NCI-H128 (cell line): Measurements from ENCODE around the gene TES.

Experiments used
- DNase-seq: peaks from one replicate; lab custom pipeline; 2025; ENCODE audit not compliant: unreplicated experiment; lab: John Stamatoyannopoulos, UW

Gene TES

DNA sequence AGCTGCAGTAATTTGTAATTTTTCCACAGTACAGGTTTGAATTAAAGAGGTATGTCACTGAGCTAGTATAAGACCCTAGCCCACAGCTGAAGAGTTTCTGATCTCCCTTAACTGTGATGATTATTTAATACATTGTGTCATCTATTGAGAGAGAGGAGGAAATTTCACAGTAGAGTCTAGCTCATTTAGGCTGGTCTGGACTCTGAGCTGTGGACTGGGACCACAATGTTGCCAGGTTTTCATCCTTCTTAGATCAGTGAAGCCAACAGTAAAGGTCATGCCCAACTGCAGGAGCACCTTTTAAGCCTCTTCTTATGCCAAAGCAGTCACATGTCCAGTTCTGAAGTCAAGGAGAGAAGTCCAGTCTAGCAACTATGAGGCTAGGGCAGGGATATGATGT is 8.9 kb downstream of the TES start:
- DNase-seq = no peak

DNA sequence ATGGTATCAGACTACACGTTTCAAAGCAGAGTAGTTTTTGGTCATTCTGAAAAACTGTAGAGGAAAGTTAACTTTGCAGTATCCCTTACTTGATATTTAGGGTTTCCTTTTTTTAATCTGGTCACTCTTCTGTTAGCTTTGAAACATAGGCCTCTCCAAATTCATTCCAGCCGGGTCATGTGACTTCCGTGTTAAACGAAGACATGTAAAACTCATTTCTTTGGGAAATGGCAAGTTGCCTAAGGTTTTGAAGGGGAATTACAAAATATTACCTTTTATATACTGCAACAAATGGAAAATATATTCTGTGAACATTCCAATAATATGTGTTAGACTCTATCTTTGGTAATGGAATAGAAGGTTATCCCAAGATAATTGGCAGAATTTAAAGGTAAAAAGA is 9.5 kb downstream of the TES start:
- no peak for DNase-seq

DNA sequence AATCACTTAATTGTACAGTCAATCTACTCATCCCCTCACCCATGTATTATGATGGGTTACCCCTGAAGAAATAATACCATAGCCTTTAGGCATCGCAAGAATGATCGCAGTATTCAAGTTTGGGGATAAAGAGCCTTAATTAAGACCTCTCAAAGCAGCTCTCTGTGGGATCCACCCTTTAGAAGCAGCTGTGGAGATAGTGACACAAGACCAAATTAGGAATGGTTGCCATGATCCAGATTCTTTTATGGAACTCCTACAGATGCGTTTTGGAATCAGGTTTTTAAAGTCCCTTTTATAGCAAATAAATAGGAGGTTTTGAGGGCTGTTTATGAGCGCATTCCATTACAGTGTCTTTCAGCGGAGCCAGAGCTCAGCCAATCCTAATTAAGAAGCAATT is 12.2 kb downstream of the TES start:
- no peak for DNase-seq

DNA sequence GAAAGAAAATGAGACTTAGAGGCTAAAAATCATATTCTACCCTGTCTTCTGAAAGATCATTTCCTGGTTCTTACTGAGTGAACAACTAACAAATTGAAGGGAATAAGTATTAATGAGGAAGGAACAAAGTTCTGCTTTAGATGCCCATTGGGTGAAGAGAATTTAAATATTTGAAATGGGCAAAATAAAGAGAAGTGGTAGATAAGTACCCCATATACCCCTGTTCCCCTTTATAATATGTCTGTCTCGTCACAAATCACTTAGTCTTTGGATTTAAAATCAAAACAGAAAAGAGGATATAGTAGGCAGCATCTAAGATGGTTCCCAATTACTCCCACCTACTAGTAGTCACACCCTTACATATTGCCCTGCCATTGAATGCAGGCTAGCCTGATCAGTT is 13.2 kb downstream of the TES start:
- no peak for DNase-seq

DNA sequence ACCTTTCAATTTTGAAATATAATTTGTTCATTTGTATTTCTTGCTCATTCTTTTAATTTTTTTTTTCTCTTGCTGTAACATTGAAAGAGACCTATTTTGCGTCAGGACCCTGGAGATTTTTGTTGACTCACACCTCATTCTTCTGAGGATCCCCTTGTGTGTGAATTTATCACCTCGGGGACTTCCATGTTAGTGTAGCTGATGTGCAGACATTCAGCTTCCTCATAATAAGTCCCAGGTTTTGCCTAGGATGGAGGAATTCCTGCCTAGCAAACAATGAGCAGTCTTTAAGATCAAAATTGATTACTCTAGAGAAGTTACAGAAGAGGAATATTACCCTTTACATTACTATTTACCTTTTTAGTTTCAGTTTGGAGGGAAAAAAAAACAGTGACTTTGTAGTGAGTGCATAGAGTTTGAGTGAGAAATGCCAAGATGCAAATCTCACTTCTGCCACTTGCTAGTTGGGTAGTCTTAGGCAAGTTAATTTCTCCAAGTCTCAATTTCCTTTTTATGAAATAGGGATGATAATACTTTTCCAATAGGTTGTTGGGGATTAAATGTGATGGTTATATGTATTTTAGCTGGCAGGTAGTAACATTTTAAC is 14.3 kb downstream of the TES start:
- DNase-seq = no peak

DNA sequence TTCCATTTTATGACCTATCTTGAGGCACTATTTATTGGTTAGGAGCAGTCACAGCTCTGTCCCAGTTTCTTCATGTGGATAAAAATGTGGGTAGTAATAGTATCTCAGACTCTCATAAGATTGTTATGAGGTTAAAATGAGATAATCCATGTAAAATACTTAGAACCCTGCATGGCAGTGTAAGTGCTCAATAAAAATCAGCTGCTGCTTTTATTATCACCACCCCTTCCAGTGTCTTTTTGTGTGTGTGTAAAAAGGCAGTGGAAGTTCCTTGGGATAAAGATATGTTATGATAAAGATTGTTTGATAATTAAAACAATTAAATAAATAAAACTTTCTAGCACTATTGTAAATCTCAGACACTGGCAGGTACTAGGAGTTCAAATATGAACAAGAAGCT is 15.5 kb downstream of the TES start:
- DNase-seq = no peak

DNA sequence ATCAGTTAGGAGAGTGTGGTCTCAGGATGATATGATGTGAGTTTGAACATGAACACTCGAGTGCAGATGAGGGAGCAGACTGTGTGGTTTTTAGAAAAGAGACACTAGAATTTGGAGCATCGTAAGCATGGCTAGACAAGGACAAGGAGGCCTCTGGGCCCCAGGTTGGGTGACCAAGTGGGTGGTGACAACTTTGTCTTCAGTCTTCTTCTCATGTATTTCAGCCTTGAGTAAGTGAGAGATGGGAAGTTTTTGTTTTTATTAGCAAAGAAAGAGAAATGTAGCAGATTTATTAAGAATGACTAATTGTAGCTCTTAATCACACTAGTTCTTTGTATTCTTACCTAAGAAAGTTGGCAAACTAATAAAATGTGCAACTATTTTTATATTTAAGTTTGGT is 16.3 kb downstream of the TES start:
- no peak for DNase-seq

DNA sequence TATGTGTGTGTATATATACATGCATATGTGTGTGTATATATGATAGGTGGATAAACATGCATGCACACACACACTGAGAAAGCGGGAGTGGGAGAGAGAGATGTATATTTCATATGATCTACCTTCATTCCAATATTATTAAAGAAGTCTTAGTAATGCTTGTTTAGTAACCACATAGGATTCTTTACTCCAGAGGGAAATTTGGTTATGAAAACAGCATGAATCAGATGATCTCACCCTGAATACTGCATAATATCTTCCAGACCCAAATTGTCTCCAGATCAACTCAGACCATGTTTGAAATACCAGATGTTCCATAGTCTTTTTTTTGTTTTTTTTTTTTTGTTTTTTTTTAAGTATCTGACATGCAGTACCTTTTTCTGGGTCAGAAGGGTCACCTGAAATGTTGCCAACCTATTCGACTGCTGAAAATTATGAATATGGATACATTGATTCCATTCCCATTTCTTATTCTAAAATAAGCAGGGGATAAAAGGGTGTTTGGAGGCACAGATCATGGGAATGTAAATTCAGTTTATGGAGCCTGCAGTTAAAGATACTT is 17.4 kb downstream of the TES start:
- DNase-seq = no peak

DNA sequence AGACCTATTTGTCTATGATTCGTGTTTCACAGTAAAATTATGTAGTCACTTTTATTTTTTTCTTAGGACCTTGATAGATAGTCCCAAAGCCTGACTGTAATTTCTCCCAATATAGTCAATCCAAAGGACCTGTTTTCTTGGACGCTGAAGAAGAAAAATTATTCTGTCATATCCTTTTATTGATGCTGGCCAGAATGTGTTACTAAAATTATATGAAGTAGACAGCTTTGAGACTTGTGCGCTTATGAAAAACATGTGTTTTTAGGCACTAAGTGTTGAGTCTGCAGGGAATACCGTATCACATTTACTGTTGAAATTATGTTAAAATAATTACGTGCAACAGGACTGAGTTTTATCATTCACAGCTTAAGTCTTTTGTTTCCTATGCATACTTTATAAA is 17.9 kb downstream of the TES start:
- no peak for DNase-seq

DNA sequence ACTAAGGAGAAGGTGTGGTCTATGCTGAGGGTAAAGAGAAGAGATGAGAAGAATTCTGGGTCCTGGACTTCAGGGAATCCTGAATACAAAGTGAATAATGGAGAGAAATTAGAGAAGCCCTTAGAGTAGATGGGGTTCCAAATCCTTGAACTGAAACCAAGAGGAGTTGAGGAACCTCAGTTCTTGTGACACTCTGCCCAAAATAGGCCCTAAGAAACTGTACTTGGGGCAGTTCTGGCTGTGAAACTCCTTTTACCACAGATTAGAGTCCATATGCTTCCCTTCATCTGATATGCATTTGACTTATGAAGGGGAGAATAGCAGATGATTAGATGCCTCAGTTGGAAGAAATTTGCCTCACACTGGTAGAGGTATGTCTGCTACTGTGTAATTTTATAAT is 19.0 kb downstream of the TES start:
- DNase-seq = no peak

DNA sequence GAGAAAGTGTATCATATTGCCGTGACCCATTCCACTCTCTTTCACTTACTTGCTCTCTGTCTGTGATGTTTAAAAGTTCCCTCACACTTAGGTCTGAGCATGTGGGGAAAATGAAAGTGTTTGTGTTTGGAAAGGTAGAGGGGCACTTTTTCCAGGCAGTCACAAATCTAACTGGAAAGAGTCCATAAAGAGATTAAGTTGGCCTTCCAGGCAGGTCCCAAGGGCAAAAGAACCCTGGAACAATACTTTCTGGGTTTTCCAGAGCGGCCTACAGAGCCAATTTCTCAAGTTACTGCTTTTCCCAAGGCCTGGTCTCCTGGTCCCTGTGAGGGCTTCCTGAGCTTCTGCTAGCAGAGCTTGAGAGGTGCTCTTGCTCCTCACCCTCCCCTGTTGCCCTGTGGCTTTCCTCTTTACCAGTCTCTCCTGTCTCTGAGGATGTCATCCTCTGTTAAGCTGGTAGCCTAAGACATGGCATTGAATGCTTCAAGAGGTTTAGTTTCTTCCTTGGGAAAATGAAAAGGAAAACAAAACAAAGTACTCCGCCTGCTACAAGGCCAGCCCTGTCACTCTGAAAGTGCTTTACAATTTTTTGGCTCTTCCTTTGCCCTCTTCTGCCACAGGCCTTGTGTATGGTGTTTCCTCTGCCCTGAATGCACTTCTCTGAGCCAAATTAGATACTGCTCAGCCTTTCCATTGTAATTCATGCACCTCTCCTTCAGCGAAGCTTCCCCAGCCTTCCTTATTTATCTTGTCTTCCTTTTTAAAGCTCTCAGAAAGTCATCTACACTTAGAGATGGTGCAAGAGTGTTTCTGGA is 20.1 kb downstream of the TES start:
- DNase-seq = no peak

DNA sequence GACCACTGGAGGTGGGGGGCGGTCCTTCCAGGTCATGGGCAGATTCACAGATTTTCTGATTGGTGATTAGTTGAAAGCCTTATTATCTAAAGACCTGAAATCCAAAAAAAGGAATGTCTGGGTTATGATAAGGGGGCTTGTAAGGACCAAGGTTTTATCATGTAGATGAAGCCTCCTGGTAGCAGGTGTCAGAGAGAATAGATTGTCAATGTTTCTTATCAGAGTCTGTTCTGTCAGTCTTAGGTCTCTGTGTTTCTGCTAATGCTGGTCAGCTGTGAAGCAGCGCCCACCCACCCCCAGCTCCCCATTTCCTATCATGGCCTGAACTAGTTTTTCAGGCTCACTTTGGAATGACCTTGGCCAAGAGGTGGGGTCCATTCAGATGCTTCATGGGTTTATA is 21.2 kb downstream of the TES start:
- DNase-seq = no peak

DNA sequence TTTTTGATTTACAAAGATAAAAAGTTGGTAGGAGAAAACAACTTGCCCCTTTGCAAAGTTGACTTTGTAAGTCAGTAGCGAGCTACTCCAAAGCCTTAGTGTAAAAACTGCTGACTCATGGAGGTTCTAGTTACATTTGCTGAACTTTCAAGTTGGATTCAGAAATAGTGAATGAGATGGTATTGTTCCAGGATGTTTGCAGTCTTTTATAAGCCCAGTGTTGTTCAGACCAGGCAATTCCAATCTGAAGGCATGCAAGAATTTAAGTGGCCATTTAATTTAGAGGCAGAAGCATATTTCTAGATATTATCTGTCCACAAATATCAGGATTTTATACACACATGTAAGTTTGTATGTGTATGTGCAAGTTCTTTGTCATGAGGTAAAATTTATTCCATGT is 21.6 kb downstream of the TES start:
- no peak for DNase-seq

DNA sequence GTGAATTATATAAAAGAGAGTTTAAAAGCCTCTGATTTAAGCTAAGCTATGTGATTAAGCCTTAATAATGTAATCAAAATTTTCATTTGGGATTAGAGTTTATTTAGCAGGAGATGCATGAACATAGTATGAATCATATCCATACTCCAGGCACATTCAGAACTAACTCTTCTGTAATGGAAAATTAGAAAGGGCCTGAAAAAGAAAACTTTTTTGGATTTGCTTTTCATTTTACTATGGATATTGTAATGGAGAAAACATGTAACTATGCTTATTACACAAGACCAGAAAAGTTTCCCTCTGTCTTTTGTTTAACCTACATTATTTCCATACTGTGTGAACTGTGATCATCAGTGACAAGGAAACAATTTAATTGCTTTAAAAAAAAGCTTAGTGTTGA is 22.0 kb downstream of the TES start:
- no peak for DNase-seq

DNA sequence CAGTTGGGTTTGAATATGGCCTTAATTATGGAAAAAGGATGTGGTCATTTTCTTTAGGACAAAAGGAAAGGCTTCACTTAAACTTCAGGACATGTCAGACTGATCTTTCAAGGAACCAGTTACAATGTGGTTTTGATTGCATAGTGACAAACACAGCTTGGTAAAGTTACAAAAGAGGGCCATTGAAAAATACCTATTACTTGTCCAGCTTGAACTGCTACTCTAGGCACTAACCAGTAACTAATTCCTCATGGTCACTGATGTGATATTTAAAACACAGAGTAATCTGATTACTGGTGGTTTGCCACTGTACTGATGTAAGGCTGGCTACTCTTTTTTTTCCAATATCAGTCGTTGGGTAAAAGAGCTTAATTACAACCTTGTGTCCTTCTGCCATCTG is 22.6 kb downstream of the TES start:
- no peak for DNase-seq

DNA sequence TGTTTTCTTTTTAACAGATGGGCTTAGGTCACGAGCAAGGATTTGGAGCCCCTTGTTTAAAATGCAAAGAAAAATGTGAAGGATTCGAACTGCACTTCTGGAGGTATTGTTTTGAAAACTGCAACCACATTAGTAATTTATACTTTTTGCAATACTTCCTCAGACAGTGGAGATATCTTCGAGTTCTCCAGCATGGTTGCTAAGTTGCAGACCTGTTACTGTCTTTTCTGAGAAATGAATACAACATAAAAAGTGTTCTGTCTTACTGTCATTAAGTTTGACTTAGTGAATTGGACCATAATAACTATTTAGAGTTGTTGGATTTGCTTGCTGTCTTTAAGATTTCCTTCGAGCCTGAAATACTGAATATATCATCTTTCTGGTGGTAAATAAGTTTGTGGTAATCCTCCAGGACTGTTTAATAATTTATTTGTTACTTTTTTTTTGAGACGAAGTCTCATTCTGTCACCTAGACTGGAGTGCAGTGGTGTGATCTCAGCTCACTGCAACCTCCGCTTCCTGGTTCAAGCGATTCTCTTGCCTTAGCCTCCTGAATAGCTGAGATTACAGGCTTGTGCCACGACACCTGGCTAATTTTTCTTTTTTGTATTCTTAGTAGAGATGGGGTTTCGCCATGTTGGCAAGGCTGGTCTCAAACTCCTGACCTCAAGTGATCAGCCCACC is 24.3 kb downstream of the TES start:
- DNase-seq = no peak

DNA sequence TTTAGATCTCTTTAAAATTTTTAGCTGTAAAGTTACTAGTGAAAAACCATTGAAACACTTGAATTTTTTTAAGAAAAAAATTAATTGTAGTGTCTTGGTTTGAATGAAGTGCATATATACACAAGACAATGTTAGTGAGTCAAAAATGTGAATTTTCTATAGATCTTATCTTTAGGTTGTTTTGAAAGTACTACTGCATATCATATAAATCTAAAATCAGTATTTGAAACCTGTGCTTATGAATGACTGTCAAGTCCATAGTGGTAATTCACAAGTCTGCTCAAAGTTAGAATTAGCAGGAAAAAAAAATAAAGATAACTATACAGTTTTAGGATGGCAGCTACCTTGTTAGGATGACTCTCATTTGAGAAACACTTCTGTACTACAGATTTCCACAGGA is 25.0 kb downstream of the TES start:
- DNase-seq = no peak

DNA sequence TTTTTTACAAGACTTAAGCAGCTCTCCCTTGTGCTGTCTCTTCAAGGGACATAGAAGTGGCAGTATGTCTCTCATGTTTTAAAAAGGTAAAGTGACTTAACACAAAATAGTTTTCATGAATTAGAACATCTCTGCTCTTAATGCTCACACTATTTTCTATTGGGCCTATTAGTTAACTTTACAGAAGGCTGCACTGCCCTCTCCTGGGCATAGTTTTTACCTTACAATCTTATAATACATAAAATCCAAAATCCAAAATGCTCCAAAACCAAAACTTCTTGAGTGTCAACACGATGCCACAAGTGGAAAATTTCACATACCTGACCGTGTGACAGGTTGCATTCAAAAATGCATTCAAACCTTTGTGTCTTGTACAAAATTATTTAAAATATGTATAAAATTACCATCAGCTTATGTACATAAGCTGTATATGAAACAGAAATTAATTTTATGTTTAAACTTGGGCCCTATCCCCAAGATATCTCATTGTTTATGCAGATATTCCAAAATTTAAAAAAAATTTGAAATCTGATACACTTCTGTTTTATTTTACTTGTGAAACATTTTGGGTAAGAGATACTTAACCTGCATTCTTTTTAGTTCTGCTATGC is 25.8 kb downstream of the TES start:
- DNase-seq = no peak

DNA sequence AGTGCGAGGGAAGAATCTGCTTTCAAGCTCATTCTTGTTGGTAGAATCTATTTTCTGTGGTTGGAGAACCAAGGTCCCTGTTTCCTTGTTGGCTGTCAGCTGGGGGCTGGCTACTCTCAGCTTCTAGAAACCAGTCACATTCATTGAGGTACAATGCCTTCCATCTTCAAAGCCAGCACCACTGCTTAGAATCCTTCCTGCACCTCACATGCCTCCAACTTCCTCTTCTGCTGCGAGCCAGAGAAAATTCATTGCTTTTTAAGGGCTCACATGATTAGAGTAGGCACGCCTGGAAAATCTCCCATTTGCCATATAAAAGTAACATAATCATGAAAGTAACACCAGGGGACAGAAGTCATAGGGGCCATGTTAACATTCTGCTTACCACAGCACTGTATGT is 28.7 kb downstream of the TES start:
- no peak for DNase-seq

DNA sequence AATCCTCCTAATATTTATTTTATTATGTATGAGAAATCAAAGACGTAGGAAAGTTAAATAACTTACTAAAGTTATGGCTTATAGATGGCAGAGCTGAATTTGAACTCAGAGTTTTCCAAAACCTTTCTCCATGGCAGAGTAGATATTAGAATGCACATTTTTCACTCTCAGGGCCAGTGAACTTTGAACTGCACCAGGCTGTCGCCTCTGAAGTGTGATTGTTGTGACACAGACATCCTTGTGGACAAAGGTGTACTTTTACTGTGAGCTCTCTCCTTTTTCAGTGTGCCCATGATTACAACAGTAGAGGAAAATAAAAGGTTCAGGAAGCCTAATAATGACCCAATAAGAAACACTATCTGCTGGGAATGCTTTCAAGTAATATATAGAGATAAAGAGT is 29.1 kb downstream of the TES start:
- DNase-seq = no peak

DNA sequence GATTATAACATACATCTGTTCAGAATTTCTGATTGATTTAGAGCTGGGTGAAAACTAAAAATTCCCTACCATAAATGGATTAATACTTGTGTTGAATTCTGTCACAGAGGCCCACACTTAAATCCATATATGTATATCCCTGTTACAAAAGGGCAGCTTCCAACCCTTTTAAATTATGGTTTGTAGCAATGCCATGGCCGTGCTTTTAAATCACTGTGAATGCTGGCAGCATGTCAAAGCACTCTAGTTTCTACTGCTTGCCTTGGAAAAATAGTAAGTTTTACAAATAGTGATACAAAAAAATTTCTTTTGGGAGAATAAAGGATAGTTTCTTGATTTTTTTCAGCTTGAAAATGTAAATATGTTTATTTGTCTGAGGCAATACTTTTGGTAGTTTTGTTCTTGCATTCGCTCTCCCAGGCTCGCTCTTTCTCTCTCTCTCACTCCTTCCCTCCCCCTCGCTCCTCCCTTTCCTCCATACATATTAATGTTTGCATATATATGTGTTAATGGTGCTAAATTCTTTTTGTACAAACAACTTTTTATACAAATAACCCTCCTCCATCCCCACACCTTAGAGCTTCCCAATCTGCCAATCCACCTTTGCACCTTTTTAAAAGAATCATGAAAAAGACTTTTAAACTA is 29.8 kb downstream of the TES start:
- no peak for DNase-seq
